Activated CD4-positive, alpha-beta T cell treated with anti-CD3 and anti-CD28 coated beads, Interleukin-2, amount 10 ng/mL, durations not matched to agents 24 days and 14 days (primary cell): Measurements from ENCODE around the gene RNU2-1. TPM values are rescaled to one million over a fixed set of nuclear protein-coding genes. Genes with fewer than 3 reads are reported as not detected.
"Not testable (repeated sequence)": the region's sequence is repeated elsewhere in the genome, so short reads cannot be mapped to it uniquely, and the experiment has no call there.

Source experiments
- DNase-seq: peaks from one replicate; pipeline ENCODE4 v3.0.0; 2022
- H3K27ac Mint-ChIP-seq: one replicate; pipeline ENCODE4 v1.8.0; 2022; ENCODE audit warnings: mild to moderate bottlenecking, mixed read lengths
- H3K27me3 Mint-ChIP-seq: one replicate; pipeline ENCODE4 v1.8.0; 2022; ENCODE audit warnings: mixed read lengths
- H3K36me3 Mint-ChIP-seq: one replicate; pipeline ENCODE4 v1.8.0; 2022; ENCODE audit warnings: low read depth, mild to moderate bottlenecking, mixed read lengths
- H3K4me1 Mint-ChIP-seq: one replicate; pipeline ENCODE4 v1.8.0; 2021; ENCODE audit warnings: mixed read lengths
- H3K4me3 Mint-ChIP-seq: one replicate; pipeline ENCODE4 v1.8.0; 2022; ENCODE audit warnings: mild to moderate bottlenecking, moderate library complexity, mixed read lengths
- H3K9me3 Mint-ChIP-seq: one replicate; pipeline ENCODE4 v1.8.0; 2021; ENCODE audit warnings: mixed read lengths
- intact Hi-C: fragments of 100-400 bp; cut with micrococcal nuclease; formaldehyde crosslinking; loops from one replicate; pipeline ENCODE4 v1.15.1; 2023
- total RNA-seq: library from RNA; stranded (reverse); gene quantifications from 2 replicates; pipeline ENCODE4 v1.2.3, GENCODE V29; 2022

Gene RNU2-1
- 5,051 and 5,500 TPM in 2 replicates for total RNA-seq

DNA sequence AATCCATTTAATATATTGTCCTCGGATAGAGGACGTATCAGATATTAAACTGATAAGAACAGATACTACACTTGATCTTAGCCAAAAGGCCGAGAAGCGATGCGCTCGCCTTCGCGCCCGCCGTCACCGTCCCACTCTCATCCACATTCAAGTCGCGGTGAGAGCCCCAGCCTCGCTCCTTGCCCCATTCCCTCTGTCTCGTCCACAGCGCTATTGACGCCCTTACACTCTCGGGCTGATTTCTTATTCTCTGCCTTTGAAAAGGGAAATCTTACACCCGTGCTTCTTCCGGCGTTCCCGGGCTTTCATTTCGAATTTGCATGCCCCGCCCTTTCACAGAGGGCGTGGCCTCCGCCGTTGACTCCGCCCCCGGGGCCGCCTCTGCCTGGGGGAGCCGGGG is at the start of gene RNU2-1:
Gene RNU2-1, minus strand, starts transcription at position 101 of the 400 bp plus-strand sequence.
- H3K27ac Mint-ChIP-seq, H3K4me1 Mint-ChIP-seq, H3K27me3 Mint-ChIP-seq, DNase-seq, H3K9me3 Mint-ChIP-seq, intact Hi-C loops, H3K36me3 Mint-ChIP-seq, H3K4me3 Mint-ChIP-seq: not testable (repeated sequence)

DNA sequence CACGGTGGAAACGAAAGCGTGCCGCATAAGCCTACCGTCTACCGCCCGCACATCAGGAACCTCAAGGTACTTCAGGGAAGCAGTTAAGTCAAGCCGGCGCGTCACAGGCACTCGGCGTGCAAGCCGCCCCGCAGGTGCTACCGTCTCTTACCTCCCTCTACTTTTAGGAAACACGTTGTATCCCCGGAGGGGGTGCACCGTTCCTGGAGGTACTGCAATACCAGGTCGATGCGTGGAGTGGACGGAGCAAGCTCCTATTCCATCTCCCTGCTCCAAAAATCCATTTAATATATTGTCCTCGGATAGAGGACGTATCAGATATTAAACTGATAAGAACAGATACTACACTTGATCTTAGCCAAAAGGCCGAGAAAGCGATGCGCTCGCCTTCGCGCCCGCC is 39.1 kb upstream of the RNU2-1 start:
- DNase-seq, H3K4me3 Mint-ChIP-seq, H3K27me3 Mint-ChIP-seq, intact Hi-C loops, H3K27ac Mint-ChIP-seq, H3K36me3 Mint-ChIP-seq, H3K4me1 Mint-ChIP-seq, H3K9me3 Mint-ChIP-seq: not testable (repeated sequence)

- H3K9me3 Mint-ChIP-seq, H3K4me1 Mint-ChIP-seq, H3K27me3 Mint-ChIP-seq, H3K36me3 Mint-ChIP-seq, intact Hi-C loops: not testable (repeated sequence)
- H3K4me3 Mint-ChIP-seq: peak overlapping the region; percentile 57
- peak overlapping the region; percentile 84 for H3K27ac Mint-ChIP-seq
- DNase-seq: peak; percentile 61
Observed at GRCh38 chr17:43272483-43272882, 38.7 kb upstream of the RNU2-1 start.

DNA sequence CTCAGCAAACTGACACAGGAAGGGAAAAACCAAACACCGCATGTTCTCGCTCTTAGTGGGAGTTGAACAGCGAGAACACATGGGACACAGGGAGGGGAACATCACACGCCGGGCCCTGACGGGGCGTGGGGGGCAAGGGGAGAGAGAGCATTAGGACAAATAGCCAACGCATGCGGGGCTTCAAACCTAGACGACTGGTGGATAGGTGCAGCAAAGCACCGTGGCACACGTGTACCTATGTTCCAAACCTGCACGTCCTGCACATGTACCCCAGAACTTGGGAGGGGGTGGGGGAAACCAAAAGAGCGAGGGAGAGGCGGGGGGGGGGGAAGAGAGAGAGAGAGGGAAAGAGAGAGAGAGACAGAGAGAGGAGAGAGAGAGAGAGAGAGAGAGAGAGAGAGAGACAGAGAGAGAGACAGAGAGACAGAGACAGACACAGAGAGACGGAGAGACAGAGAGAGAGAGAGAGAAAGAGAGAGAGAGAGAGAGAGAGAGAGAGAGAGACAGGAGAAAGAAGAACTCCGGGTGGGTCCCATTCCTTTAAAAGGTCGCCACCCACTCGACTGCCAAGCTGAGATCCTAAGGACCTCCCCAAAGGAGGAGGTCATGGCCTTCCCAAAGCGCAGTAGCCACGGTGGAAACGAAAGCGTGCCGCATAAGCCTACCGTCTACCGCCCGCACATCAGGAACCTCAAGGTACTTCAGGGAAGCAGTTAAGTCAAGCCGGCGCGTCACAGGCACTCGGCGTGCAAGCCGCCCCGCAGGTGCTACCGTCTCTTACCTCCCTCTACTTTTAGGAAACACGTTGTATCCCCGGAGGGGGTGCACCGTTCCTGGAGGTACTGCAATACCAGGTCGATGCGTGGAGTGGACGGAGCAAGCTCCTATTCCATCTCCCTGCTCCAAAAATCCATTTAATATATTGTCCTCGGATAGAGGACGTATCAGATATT is 37.1 kb upstream of the RNU2-1 start:
- H3K9me3 Mint-ChIP-seq, DNase-seq, H3K4me3 Mint-ChIP-seq, H3K27me3 Mint-ChIP-seq, intact Hi-C loops, H3K27ac Mint-ChIP-seq, H3K4me1 Mint-ChIP-seq, H3K36me3 Mint-ChIP-seq: not testable (repeated sequence)

- DNase-seq: peak; percentile 87
- H3K9me3 Mint-ChIP-seq, H3K27ac Mint-ChIP-seq, intact Hi-C loops, H3K27me3 Mint-ChIP-seq, H3K36me3 Mint-ChIP-seq, H3K4me3 Mint-ChIP-seq, H3K4me1 Mint-ChIP-seq: not testable (repeated sequence)
Observed at GRCh38 chr17:43246456-43246855, 12.7 kb upstream of the RNU2-1 start.

DNA sequence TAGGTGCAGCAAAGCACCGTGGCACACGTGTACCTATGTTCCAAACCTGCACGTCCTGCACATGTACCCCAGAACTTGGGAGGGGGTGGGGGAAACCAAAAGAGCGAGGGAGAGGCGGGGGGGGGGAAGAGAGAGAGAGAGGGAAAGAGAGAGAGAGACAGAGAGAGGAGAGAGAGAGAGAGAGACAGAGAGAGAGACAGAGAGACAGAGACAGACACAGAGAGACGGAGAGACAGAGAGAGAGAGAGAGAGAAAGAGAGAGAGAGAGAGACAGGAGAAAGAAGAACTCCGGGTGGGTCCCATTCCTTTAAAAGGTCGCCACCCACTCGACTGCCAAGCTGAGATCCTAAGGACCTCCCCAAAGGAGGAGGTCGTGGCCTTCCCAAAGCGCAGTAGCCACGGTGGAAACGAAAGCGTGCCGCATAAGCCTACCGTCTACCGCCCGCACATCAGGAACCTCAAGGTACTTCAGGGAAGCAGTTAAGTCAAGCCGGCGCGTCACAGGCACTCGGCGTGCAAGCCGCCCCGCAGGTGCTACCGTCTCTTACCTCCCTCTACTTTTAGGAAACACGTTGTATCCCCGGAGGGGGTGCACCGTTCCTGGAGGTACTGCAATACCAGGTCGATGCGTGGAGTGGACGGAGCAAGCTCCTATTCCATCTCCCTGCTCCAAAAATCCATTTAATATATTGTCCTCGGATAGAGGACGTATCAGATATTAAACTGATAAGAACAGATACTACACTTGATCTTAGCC is 7.0 kb upstream of the RNU2-1 start:
- H3K27ac Mint-ChIP-seq, H3K36me3 Mint-ChIP-seq, H3K9me3 Mint-ChIP-seq, H3K4me3 Mint-ChIP-seq, H3K27me3 Mint-ChIP-seq, intact Hi-C loops, H3K4me1 Mint-ChIP-seq: not testable (repeated sequence)
- DNase-seq: peak; percentile 56

GRCh38 chr17:43239597-43239996 is 5.8 kb upstream of the RNU2-1 start:
- H3K27me3 Mint-ChIP-seq, DNase-seq, H3K4me1 Mint-ChIP-seq, H3K27ac Mint-ChIP-seq, H3K36me3 Mint-ChIP-seq, H3K4me3 Mint-ChIP-seq, intact Hi-C loops, H3K9me3 Mint-ChIP-seq: not testable (repeated sequence)

- H3K9me3 Mint-ChIP-seq, H3K4me1 Mint-ChIP-seq, H3K4me3 Mint-ChIP-seq, intact Hi-C loops, H3K36me3 Mint-ChIP-seq, H3K27ac Mint-ChIP-seq, H3K27me3 Mint-ChIP-seq, DNase-seq: not testable (repeated sequence)
Observed at GRCh38 chr17:43233263-43233662, 514 bp downstream of the RNU2-1 start.

GRCh38 chr17:43232021-43232699 is 1.6 kb downstream of the RNU2-1 start:
- intact Hi-C loops, H3K9me3 Mint-ChIP-seq, H3K36me3 Mint-ChIP-seq, H3K27me3 Mint-ChIP-seq, H3K4me1 Mint-ChIP-seq: not testable (repeated sequence)
- Mint-ChIP-seq H3K4me3 (peak overlapping the region; percentile 41), H3K27ac (peak overlapping the region; percentile 48)
- peak; percentile 79 for DNase-seq

GRCh38 chr17:43231205-43232020 is 2.4 kb downstream of the RNU2-1 start:
- intact Hi-C loops, H3K36me3 Mint-ChIP-seq: not testable (repeated sequence)
- peak; percentile 48 for DNase-seq

DNA sequence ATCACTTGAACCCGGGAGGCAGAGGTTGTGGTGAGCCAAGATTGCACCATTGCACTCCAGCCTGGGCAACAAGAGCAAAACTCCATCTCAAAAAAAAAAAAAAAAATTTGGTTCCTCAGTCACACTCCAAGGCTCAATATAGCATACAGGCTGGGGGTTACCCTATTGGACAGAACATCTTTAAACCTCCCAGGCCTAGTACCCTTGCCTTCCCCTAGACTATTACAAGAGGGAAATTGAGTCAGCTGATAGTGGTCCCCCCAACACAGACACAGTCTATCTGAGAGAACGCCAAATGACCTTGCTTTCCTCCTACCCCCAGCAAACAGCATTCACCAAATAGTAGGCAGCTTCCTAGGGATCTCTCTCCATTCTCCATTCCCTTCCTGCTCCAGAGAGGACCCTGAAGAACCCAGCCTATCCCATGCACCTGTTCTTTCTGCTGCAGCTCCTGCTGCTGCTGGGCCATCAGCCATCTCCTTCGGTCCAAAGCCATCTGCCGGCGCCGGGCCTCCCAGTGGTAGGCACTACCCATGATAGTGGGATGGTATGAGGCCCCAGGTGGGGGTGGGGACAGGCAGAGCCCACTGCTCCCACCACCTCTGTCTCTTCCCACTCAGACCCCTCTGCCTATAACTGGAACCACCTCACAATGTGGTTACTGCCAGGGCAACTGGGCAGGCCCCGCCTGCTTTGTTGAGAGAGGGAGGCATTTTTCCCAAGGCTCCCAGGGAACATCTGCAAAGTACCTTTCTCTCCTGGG is 5.6 kb downstream of the RNU2-1 start, which contains the start of gene CCDC200:
Gene CCDC200, minus strand, starts transcription at position 604 of the 763 bp plus-strand sequence. Its CDS starts 69 bp downstream, at position 535.
- H3K4me1 Mint-ChIP-seq, H3K9me3 Mint-ChIP-seq, H3K36me3 Mint-ChIP-seq, DNase-seq, intact Hi-C loops, H3K27ac Mint-ChIP-seq, H3K27me3 Mint-ChIP-seq, H3K4me3 Mint-ChIP-seq: not testable (repeated sequence)

More at GRCh38 chr17:43231205-43232020, 2.4 kb downstream of the RNU2-1 start:
- H3K9me3 Mint-ChIP-seq, H3K27me3 Mint-ChIP-seq, H3K4me3 Mint-ChIP-seq, H3K4me1 Mint-ChIP-seq, H3K27ac Mint-ChIP-seq: not testable (repeated sequence)

GRCh38 chr17:43226393-43226792 is 7.4 kb downstream of the RNU2-1 start:
- intact Hi-C loops: no loop called here
- Mint-ChIP-seq H3K27me3 (no peaks in the 10 kb centered on the region), H3K27ac (no peak overlapping the region), H3K4me1 (peaks cover 5% of the 10 kb centered on the region), H3K36me3 (peaks cover 8% of the 10 kb centered on the region), H3K4me3 (no peak overlapping the region), H3K9me3 (no peaks in the 10 kb centered on the region)
- no peak for DNase-seq
